SH-SY5Y (cell line): ENCODE data around the gene NR1I3.

Source experiments
- GATA2 ChIP-seq: IDR thresholded peaks from 2 replicates; pipeline ENCODE4 v1.6.1; 2011; ENCODE audit warnings: mild to moderate bottlenecking, low read depth, low read length
- GATA3 ChIP-seq: IDR thresholded peaks from 2 replicates; pipeline ENCODE4 v1.6.1; 2011; ENCODE audit warnings: low read depth, mild to moderate bottlenecking, low read length, moderate library complexity

GRCh38 chr1:161285113-161285512 lies 47.1 kb upstream of the NR1I3 start:
- no peak for TF ChIP-seq GATA2
- TF ChIP-seq GATA3, result no peak
